GM19240 (cell line): ENCODE data around the gene NEU1.
"Not testable (repeated sequence)": the region's sequence is repeated elsewhere in the genome, so short reads cannot be mapped to it uniquely, and the experiment has no call there.

Experiments
- DNase-seq: peaks from one replicate; pipeline ENCODE4 v3.0.0; 2011; ENCODE audit warnings: low spot score; ENCODE audit not compliant: insufficient read length

NEU1 gene

DNA sequence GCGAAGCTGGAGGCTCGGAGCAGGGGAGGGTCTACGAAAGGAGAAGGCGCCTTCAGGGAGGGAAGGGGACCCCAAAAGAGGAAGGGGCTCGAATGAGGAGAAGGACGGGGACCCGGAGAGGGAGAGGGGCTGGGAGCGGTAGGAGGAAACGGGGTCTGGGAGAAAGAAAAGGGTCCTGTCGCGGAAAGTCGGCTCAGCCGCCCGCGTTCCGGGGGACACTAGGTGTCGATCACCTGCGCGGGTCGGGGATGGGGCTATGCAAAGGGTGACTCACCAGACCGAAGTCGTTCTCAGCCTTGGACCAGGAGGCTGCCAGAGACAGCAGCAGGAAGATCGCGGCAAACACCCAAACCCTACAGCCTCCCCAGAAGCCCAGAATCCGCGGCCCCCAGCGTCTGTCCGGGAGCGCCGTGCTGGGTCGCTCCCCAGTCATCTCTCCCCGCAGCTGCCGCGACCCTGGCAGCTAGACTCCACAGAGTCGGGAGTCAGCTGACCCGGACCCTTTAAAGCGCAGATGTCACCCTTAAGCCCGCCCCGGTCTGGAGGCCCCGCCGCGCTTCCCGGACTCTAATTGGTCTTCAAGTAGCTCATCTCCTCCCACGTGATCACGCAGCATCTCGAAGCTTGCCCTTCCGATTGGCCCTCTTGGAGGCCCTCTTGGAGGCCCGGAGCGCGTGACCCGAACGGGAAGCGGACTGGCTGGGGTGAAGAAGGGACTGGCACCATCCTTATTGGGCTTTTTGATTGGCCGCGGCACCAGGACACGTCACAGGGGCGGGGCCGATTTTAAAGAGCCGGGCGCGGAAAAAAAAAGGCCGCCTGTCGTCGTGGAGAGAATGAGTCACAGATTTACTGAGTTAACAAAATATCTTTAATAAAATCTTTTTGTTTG lies at the start of gene NEU1:
Gene NEU1, minus strand, starts transcription at position 478 of the 892 bp plus-strand sequence. Its CDS starts 45 bp downstream, at position 433.
- DNase-seq = peak; percentile 100

DNA sequence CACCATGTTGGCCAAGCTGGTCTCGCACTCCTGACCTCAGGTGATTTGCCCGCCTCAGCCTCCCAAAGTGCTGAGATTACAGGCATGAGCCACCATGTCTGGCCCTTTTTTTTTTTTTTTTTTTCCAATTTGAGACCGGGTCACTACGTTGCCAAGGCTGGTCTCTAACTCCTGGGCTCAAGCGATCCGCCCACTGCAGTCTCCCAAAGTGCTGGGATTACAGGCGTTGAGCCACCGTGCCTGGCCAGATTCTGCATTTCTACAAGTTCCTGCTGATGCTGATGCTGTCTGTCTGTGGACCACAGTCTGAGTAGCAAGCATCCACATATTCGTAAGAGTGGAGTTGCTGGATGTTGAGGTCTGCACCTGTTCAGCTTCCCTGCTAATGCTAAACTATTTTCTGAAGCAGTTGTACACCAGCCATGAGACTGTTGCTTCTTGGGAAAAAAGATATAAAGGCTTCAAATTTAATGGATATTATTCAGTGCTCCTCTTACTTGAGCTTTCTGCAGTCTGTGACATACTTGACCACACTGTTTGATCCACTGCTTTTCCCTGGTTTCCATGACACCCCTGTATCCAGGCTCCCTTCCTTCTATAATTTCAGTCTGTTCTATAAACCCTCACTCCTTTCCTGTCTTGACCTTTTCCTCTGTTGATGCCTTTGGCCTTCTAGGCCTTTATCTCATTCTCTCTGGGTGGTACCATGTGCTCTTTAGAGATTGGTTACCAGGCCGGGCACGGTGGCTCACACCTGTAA lies 49.4 kb upstream of the NEU1 start:
- no peak for DNase-seq

DNA sequence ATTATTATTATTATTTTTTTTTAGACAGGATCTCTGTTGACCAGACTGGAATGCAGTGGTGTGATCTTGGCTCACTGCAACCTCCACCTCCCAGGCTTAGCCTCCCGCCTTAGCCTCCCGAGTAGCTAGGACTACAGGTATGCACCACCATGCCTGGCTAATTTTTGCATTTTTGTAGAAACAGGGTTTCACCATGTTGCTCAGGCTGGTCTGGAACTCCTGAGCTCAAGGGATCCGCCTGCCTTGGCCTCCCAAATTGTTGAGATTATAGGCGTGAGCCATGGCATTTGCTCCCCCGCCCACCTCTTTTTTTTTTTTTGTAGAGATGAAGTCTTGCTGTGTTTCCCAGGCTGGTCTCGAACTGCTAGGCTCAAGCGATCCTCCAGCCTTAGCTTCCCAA lies 46.7 kb upstream of the NEU1 start:
- DNase-seq = not testable (repeated sequence)

DNA sequence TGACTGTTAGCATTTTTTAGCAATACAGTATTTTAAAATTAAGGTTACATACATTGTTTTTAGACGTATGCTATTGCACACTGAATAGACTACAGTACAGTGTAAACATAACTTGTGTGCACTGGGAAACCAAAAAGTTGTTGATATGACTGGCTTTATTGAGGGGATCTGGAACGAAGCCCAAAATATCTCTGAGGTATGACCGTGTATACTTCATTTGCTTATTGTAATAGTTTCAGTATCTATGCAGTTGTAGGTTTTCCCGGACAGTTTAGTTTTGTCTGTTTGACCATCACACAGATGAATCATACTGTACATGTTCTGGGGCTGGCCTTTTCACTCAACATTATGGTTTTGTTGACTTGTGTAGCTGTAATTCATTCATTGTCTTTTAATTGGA lies 46.2 kb upstream of the NEU1 start:
- peak; percentile 51 for DNase-seq

GRCh38 chr6:31908255-31908654 lies 45.6 kb upstream of the NEU1 start:
- not testable (repeated sequence) for DNase-seq

- no peak for DNase-seq
Observed at GRCh38 chr6:31907158-31907813, 44.7 kb upstream of the NEU1 start.

DNA sequence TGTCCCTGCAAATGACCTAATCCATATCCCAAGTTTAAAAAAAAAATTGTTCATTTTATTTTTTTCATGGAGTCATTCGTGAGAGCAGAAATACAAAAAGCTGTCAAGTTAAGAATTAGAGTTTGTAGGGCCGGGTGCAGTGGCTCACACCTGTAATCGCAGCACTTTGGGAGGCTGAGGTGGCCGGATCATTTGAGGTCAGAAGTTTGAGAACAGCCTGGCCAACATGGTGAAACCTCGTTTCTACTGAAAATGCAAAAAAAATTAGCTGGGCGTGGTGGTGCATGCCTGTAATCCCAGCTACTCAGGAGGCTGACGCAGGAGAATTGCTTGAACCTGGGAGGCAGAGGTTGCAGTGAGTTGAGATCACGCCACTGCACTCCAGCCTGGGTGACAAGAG lies 44.1 kb upstream of the NEU1 start:
- not testable (repeated sequence) for DNase-seq

DNA sequence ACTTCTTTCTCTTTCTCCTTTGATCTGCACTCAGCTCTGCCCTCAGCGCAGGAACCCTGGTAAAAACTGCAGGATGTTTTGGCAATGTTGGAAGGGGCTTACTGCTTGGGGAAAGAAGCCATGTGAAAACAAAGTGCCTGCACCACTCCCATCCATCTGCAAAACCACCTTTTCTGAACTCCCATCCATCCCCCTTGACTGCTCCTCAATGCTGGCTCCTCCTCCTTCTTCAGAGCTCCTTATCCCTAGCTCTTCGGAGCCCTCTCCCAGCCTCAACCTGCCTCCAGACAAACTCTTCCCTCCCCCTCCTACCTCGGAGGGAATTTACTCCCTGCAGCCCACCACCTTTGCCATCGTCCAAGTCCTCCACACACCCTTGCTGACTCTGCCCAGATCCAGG lies 43.5 kb upstream of the NEU1 start:
- no peak for DNase-seq

GRCh38 chr6:31905041-31905440 lies 42.4 kb upstream of the NEU1 start:
- DNase-seq = no peak

DNA sequence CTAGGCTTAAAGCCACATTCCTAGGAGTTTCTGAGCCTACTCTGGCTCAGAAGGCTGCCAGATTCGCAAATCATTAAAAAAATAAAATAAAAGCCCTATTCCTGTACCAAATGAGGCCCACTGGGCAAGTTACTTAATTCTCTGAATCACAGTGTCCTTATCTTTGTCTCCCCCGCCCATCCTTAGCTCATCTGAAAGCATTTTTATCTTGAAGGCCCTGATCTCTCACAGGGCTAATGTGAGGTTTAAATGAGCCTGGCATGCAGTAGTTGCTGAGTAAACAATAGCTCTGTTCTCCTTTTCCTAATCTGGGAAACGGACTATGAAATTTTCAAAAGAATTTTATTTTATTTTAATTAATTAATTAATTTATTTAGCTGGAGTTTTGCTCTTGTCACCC lies 41.3 kb upstream of the NEU1 start:
- no peak for DNase-seq

DNA sequence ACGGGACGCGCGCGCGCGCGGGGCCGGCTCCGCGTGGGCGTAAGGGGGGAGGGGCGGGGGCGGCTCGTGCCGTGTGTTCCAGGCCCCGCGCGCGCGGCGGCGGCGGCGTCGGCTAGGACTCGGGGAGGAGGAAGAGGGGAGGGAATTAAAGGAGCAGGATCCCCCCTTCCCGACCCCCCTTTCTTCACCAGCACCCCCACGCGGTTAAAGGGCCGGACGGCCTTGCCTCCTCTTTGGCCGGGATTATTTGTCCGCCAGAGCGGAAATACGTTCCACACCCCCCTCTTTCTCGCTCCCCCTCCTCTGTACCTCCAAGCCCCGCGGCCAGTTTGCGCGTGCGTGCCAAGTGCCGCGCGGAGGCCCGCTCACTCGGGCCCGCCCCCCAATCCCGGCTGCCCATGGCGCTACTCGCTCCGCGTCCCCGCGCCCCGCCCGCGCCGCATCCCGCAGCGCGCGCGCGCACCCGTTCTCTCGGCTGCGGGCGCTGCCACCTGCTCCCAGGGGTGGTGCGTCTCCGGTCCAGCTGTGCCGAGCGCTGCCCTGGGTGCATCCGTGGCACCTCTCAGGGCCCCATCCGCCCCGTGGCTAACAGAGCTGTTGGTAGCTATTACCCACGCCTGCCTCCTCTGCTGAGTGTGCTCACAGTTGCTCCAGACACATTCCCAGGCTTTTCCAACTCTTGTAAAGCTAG lies 39.5 kb upstream of the NEU1 start, which contains the start of gene ZBTB12:
Gene ZBTB12, minus strand, starts transcription at position 134 of the 691 bp plus-strand sequence. CDS start 781 bp downstream, outside the sequence.
- peak; percentile 68 for DNase-seq

- DNase-seq = peak; percentile 48
Observed at GRCh38 chr6:31901415-31901952, 38.9 kb upstream of the NEU1 start.

DNA sequence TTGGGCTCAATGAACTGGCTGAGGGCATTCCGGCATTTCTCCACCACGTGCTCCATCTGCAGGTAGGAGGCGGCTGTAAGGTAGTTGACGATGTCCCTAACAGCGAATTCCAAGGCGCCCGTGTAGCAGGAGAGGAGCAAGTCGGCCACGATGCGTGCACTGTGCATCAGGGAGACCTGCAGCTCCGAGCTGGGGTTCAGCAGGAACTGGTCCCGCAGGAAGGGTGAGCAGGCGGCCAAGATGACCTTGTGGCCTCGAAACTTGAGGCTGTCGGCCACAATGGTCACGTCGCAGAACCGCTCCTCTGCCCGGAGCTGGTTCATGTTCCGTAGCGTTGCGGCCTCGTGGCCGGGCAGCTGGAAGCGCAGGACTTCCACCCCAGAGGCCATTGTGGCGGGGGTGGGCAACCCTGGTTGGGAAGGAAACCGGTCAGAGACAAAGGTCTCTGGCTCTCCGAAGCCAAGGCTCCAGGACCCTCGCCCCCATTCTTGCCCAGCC lies 38.3 kb upstream of the NEU1 start:
- DNase-seq = no peak

- DNase-seq = no peak
Observed at GRCh38 chr6:31899882-31900722, 37.5 kb upstream of the NEU1 start.

DNA sequence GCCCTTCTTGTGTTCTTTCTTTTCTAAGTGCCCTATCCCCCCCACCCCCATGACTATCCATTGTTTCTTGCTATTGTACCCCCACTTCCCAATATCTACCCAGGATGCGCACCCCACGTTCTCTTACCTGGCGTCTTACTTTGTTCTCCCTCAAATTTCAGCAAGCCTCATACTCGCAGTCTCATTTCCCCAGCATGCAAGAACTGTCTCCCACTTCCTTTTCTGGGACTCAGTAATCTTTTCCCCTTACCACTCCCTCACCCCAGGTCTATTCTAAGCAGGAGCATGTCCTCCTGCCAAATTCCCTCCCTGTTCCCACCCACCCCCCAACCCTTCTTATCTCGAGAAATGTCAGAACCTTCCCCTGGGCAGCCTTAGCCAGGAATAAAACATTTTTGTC lies 36.6 kb upstream of the NEU1 start:
- no peak for DNase-seq

GRCh38 chr6:31898383-31899011 lies 35.9 kb upstream of the NEU1 start:
- no peak for DNase-seq

DNA sequence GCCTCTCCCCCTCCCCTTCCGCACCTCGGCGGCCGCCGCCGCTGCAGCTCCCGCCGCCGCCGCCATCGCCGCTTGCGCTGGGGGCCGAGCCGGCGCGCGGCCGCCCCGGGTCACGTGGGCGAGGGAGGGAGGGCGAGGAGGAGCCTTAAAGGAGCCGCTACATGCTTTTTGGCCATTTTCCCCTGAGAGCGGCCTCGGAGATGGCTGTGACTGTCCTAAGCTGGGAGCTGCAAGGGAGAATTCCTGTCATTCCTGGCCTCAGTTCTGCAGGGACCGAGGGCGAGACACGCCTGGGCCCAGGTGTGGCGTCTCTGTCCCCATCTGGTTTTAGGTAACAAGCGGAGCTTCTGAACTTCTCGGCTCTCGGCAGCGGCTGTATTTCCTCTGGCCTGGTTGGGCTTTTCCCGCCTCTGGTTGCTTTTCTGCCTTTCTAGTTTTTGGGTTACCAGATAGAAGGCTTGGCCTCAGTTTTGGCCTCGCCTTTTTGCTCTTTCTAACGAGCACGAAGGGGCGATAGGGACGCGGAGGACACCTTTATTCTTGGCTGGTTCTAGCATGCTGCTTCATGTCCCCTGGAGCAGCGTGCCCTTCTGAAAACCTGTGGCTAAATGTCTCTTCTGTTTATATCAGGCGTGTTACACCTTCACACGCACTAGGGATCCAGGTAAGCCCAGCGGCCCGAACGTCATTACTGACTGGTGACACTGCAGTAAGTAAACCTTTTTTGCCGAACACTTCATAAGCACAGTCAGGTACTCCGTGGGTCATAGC lies 35.2 kb upstream of the NEU1 start, which contains the start of gene EHMT2:
Gene EHMT2, minus strand, starts transcription at position 87 of the 771 bp plus-strand sequence. Its CDS starts 21 bp downstream, at position 66.
- DNase-seq = peak; percentile 92

- no peak for DNase-seq
Observed at GRCh38 chr6:31896856-31897611, 34.4 kb upstream of the NEU1 start.
